GM21390 (cell line): ENCODE results near the gene RTCA.
A peak's percentile ranks its signal among the peaks of the same experiment; 100 is the strongest.
"Not testable (repeated sequence)": the region's sequence is repeated elsewhere in the genome, so short reads cannot be mapped to it uniquely, and the experiment has no call there.

Source experiments
- ATAC-seq: cut with Tn5 transposase; IDR thresholded peaks from one replicate; pipeline ENCODE4 v1.9.1; 2021; ENCODE audit not compliant: unreplicated experiment

RTCA gene

GRCh38 chr1:100265931-100266740, at the start of gene RTCA:
Gene RTCA, plus strand, starts transcription at chr1:100266216. Its CDS starts 160 bp downstream, at chr1:100266376.
- ATAC-seq, result peak; percentile 96

GRCh38 chr1:100217834-100218233, 48.2 kb upstream of the RTCA start:
- no peak for ATAC-seq

GRCh38 chr1:100219457-100219856, 46.6 kb upstream of the RTCA start:
- no peak for ATAC-seq

GRCh38 chr1:100219883-100220282, 46.1 kb upstream of the RTCA start:
- no peak for ATAC-seq

- no peak for ATAC-seq
Observed at GRCh38 chr1:100222428-100222827, 43.6 kb upstream of the RTCA start.

GRCh38 chr1:100229681-100230443, 36.2 kb upstream of the RTCA start:
- ATAC-seq, result no peak

GRCh38 chr1:100230765-100231164, 35.3 kb upstream of the RTCA start:
- no peak for ATAC-seq

GRCh38 chr1:100231721-100232120, 34.3 kb upstream of the RTCA start:
- no peak for ATAC-seq

- no peak for ATAC-seq
Observed at GRCh38 chr1:100232156-100232555, 33.9 kb upstream of the RTCA start.

GRCh38 chr1:100233566-100233965, 32.5 kb upstream of the RTCA start:
- not testable (repeated sequence) for ATAC-seq

- no peak for ATAC-seq
Observed at GRCh38 chr1:100234432-100234831, 31.6 kb upstream of the RTCA start.

GRCh38 chr1:100237091-100237490, 28.9 kb upstream of the RTCA start:
- ATAC-seq, result no peak

GRCh38 chr1:100239961-100240360, 26.1 kb upstream of the RTCA start:
- ATAC-seq, result no peak

- ATAC-seq, result no peak
Observed at GRCh38 chr1:100240631-100241030, 25.4 kb upstream of the RTCA start.

- no peak for ATAC-seq
Observed at GRCh38 chr1:100246738-100247137, 19.3 kb upstream of the RTCA start.

- no peak for ATAC-seq
Observed at GRCh38 chr1:100249155-100249536, 16.9 kb upstream of the RTCA start.

GRCh38 chr1:100249537-100250257, 16.3 kb upstream of the RTCA start, which contains the start of gene DBT:
Gene DBT, minus strand, starts transcription at chr1:100249834. Its CDS starts 14 bp downstream, at chr1:100249820.
- ATAC-seq, result peak; percentile 100

GRCh38 chr1:100250264-100250663, 15.8 kb upstream of the RTCA start:
- ATAC-seq, result no peak

- ATAC-seq, result no peak
Observed at GRCh38 chr1:100250807-100251206, 15.2 kb upstream of the RTCA start.

- ATAC-seq, result no peak
Observed at GRCh38 chr1:100252901-100253300, 13.1 kb upstream of the RTCA start.

- ATAC-seq, result no peak
Observed at GRCh38 chr1:100253552-100253951, 12.5 kb upstream of the RTCA start.
